Fibroblast of mammary gland (primary cell): ENCODE measurements around the gene ACLY.

Experiments used
- DNase-seq: peaks from one replicate; pipeline ENCODE4 v3.0.0-alpha.2; 2010; ENCODE audit warnings: low read depth
- H3K4me3 ChIP-seq: 2 replicates; pipeline ENCODE4 v1.5.1; 2011; ENCODE audit warnings: low read depth, mild to moderate bottlenecking, low read length, moderate library complexity; ENCODE audit not compliant: control insufficient read depth
- CTCF ChIP-seq: conservative IDR thresholded peaks from 2 replicates; pipeline ENCODE4 v1.5.1; 2011; ENCODE audit warnings: low read depth, low read length, inconsistent platforms; ENCODE audit not compliant: control insufficient read depth, insufficient read depth

The ACLY gene

DNA sequence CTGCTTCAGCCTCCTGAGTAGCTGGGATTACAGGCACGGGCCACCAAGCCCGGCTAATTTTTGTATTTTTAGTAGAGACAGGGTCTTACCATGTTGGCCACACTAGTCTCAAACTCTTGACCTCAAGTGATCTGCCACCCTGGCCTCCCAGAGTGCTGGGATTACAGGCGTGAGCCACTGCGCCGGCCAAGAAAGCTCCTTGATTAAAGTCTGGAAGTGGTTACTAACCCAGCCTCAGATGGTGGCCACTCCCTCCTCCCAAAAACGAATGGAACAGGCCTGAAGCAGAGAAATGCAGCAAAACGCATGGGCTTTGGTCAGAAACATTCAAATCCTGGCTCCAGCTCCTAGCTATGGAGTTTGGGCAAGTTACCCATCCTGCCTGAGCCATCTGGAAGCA, 94.7 kb downstream of the ACLY start:
- H3K4me3 ChIP-seq, result no peak overlapping the region
- TF ChIP-seq CTCF, result no peak
- peak; percentile 44 for DNase-seq

DNA sequence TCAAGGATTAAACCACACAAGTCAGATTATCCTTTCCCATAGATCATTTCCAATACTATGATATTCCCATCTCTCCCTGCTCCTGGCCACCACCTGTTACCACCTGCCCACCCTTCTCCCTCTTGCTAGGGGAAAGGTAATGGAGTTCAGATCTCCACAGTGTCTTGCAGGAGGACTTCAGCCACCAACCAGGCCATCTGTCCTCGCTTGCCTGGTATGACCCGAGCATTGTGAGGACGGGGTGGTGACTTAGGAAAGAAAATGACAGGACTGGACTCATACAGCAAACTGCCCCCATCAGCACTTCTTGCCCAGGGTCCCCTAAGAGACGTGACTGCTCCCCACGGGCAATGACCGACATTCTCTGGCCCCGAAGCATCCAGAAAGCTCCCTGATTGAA, 95.2 kb downstream of the ACLY start:
- no peak overlapping the region for H3K4me3 ChIP-seq
- DNase-seq, result no peak
- no peak for TF ChIP-seq CTCF

DNA sequence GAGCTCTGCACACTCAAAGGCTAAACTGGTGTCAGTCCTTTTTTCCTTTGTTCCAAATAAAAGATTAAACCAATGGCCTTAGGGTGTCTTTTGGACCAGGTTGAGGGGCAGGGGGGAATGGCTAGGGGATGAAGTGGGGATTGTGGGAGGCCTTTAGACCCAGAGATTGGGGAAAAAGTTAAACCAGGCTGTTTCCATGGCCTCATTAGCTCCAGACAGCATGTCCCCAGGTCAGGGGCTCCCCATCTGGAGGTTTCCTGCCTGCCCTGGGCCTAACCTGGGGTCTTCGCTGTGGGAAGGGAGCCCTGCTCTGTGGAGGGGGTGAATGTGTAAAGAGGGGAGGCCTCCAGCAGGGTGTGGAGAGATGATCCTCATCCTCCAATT, 95.6 kb downstream of the ACLY start:
- H3K4me3 ChIP-seq, result no peak overlapping the region
- TF ChIP-seq CTCF, result no peak
- no peak for DNase-seq

- no peak for DNase-seq
- H3K4me3 ChIP-seq, result no peak overlapping the region
- no peak for TF ChIP-seq CTCF
Measured at GRCh38 chr17:41822216-41823140, 96.3 kb downstream of the ACLY start.

DNA sequence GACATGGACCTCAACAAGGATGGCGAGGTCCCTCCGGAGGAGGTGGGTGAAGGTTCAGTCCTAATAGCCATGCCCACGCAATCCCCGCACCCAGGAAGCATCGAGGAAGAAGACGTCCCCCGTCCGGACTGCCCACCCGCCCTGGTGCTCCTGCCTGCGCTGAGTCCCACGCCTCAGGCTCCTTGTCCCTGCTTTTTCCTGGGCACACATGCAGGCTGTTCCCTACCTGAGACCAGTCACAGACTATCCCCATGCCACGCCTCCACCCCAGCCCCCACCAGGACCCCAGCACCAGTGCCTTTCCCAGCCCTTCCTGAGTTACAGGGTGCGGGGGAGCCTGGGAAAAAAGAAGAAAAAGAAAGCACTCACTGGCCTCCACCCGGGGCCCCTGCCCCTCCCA, 97.0 kb downstream of the ACLY start:
- no peak for TF ChIP-seq CTCF
- H3K4me3 ChIP-seq, result no peak overlapping the region
- no peak for DNase-seq

- DNase-seq, result no peak
- no peak overlapping the region for H3K4me3 ChIP-seq
- TF ChIP-seq CTCF, result no peak
Measured at GRCh38 chr17:41818024-41818423, 100.7 kb downstream of the ACLY start.
